ENCODE results near the gene CCT4. TPM values are rescaled to one million over a fixed set of nuclear protein-coding genes. Genes with fewer than 3 reads are reported as not detected.
"Not testable (repeated sequence)": the region's sequence is repeated elsewhere in the genome, so short reads cannot be mapped to it uniquely, and the experiment has no call there.

Gene CCT4
- total RNA-seq, 1 donor from 2014 or later: 88.2 TPM

GRCh38 chr2:61898810-61899209 lies 10.4 kb upstream of the CCT4 start:
- no peaks in the 10 kb centered on the region for H3K27me3 ChIP-seq
- H3K4me1 ChIP-seq: no peaks in the 10 kb centered on the region
- no peak overlapping the region for H3K4me3 ChIP-seq
- no peak for DNase-seq
- no peaks in the 10 kb centered on the region for H3K9me3 ChIP-seq
- peak; percentile 12 for TF ChIP-seq CTCF (IDR thresholded peaks at IDR 0.05)
- no peaks in the 10 kb centered on the region for H3K36me3 ChIP-seq
- ATAC-seq: no peak
- intact Hi-C loops (cut with DNase I): no loop called here
- H3K27ac ChIP-seq: no peak overlapping the region

GRCh38 chr2:61887717-61888266 lies 664 bp downstream of the CCT4 start:
- Histone ChIP-seq H3K4me1 (peaks cover 16% of the 10 kb centered on the region), H3K27ac (peak overlapping the region; percentile 99), H3K36me3 (peaks cover 29% of the 10 kb centered on the region), H3K4me3 (peak overlapping the region; percentile 77), H3K9me3 (no peaks in the 10 kb centered on the region), H3K27me3 (no peaks in the 10 kb centered on the region)
- TF ChIP-seq CTCF (IDR thresholded peaks at IDR 0.05): no peak
- ATAC-seq: no peak
- intact Hi-C loops (cut with DNase I): no loop called here
- no peak for DNase-seq

- TF ChIP-seq CTCF (IDR thresholded peaks at IDR 0.05): no peak
- peaks cover 47% of the 10 kb centered on the region for H3K36me3 ChIP-seq
- no peaks in the 10 kb centered on the region for H3K27me3 ChIP-seq
- no peak overlapping the region for H3K4me3 ChIP-seq
- ATAC-seq (no peak), DNase-seq (no peak)
- intact Hi-C loops (cut with DNase I): no loop called here
- H3K27ac ChIP-seq: no peak overlapping the region
- H3K9me3 ChIP-seq: no peaks in the 10 kb centered on the region
- peaks cover 16% of the 10 kb centered on the region for H3K4me1 ChIP-seq
Observed at GRCh38 chr2:61885896-61886603, 2.4 kb downstream of the CCT4 start.

- TF ChIP-seq CTCF (IDR thresholded peaks at IDR 0.05): no peak
- no peak for ATAC-seq
- Histone ChIP-seq H3K27ac (no peak overlapping the region), H3K4me1 (peaks cover 11% of the 10 kb centered on the region), H3K27me3 (no peaks in the 10 kb centered on the region), H3K9me3 (no peaks in the 10 kb centered on the region), H3K4me3 (no peak overlapping the region), H3K36me3 (peaks cover 79% of the 10 kb centered on the region)
- no peak for DNase-seq
- intact Hi-C loops (cut with DNase I): no loop called here
Observed at GRCh38 chr2:61882850-61883249, 5.6 kb downstream of the CCT4 start.

GRCh38 chr2:61879351-61879750 lies 9.1 kb downstream of the CCT4 start:
- H3K4me1 ChIP-seq; H3K4me3 ChIP-seq; H3K9me3 ChIP-seq; H3K27ac ChIP-seq; H3K27me3 ChIP-seq; intact Hi-C loops (cut with DNase I); ATAC-seq; DNase-seq: not testable (repeated sequence)
- peaks cover 98% of the 10 kb centered on the region for H3K36me3 ChIP-seq

- TF ChIP-seq CTCF (IDR thresholded peaks at IDR 0.05): no peak
- intact Hi-C loops (cut with DNase I): no loop called here
- no peak overlapping the region for H3K27ac ChIP-seq
- no peak overlapping the region for H3K4me3 ChIP-seq
- no peaks in the 10 kb centered on the region for H3K9me3 ChIP-seq
- peaks cover 98% of the 10 kb centered on the region for H3K36me3 ChIP-seq
- H3K27me3 ChIP-seq: no peaks in the 10 kb centered on the region
- no peaks in the 10 kb centered on the region for H3K4me1 ChIP-seq
- DNase-seq: no peak
- no peak for ATAC-seq
Observed at GRCh38 chr2:61878761-61879160, 9.7 kb downstream of the CCT4 start.

All from upper lobe of right lung (tissue), 1 donor.